Measurements from ENCODE around the gene UCN3.
A peak's percentile ranks its signal among the peaks of the same experiment; 100 is the strongest.

Gene UCN3

GRCh38 chr10:5413012-5413938, 48.5 kb downstream of the UCN3 start:
- no peak for TF ChIP-seq CTCF (IDR thresholded peaks at IDR 0.05; ENCODE audit: low read depth, low read length)
- peak; percentile 62 for DNase-seq (ENCODE audit: low read depth in 2 of 2)
- H3K4me3 ChIP-seq (replicated peaks in 1 of 2; ENCODE audit: low read depth in 2 of 2, low read length in 2 of 2) = peak overlapping the region; percentile 76 to 82

GRCh38 chr10:5416981-5417380, 52.2 kb downstream of the UCN3 start:
- H3K4me3 ChIP-seq (replicated peaks in 1 of 2; ENCODE audit: low read depth in 2 of 2, low read length in 2 of 2) = no peak overlapping the region
- DNase-seq (ENCODE audit: low read depth in 2 of 2) = no peak
- no peak for TF ChIP-seq CTCF (IDR thresholded peaks at IDR 0.05; ENCODE audit: low read depth, low read length)

- DNase-seq (ENCODE audit: low read depth in 2 of 2) = no peak
- H3K4me3 ChIP-seq (replicated peaks in 1 of 2; ENCODE audit: low read depth in 2 of 2, low read length in 2 of 2) = no peak overlapping the region
Observed at GRCh38 chr10:5418584-5418983, 53.8 kb downstream of the UCN3 start.

GRCh38 chr10:5419466-5420094, 54.8 kb downstream of the UCN3 start:
- TF ChIP-seq CTCF (IDR thresholded peaks at IDR 0.05; ENCODE audit: low read depth, low read length) = no peak
- peak; percentile 21 to 51 for DNase-seq (ENCODE audit: low read depth in 2 of 2)
- H3K4me3 ChIP-seq (replicated peaks in 1 of 2; ENCODE audit: low read depth in 2 of 2, low read length in 2 of 2) = no peak overlapping the region

More at GRCh38 chr10:5418584-5418983, 53.8 kb downstream of the UCN3 start:
- no peak for TF ChIP-seq CTCF (IDR thresholded peaks at IDR 0.05; ENCODE audit: low read depth, low read length)

- H3K4me3 ChIP-seq (replicated peaks in 1 of 2; ENCODE audit: low read depth in 2 of 2, low read length in 2 of 2) = no peak overlapping the region
- DNase-seq (ENCODE audit: low read depth in 2 of 2) = no peak
- TF ChIP-seq CTCF (IDR thresholded peaks at IDR 0.05; ENCODE audit: low read depth, low read length) = no peak
Observed at GRCh38 chr10:5423771-5424170, 59.0 kb downstream of the UCN3 start.

Data from cardiac fibroblast (primary cell).